Activated CD8-positive, alpha-beta T cell treated with anti-CD3 and anti-CD28 coated beads for 36 hours (primary cell): ENCODE results near the gene BEST1. TPM values are rescaled to one million over a fixed set of nuclear protein-coding genes. Genes with fewer than 3 reads are reported as not detected.

ENCODE experiments used
- ATAC-seq: fragments of 200-7000 bp; cut with Tn5 transposase; one replicate; pipeline ENCODE4 v1.10.0; 2021; ENCODE audit warnings: mild to moderate bottlenecking, moderate library complexity
- CTCF ChIA-PET: fragments of 350-600 bp; sonication (Branson Sonifier 250); formaldehyde crosslinking; loops from one replicate; lab custom pipeline; 2021; ENCODE audit warnings: antibody characterized with exemption; lab: Charles Lee
- POLR2A ChIA-PET: fragments of 350-600 bp; sonication (Branson Sonifier 250); formaldehyde crosslinking; loops from one replicate; lab custom pipeline; 2021; ENCODE audit warnings: antibody characterized with exemption; lab: Charles Lee
- DNase-seq: peaks from one replicate; pipeline ENCODE4 v3.0.0-alpha.2; 2020
- H3K27ac Mint-ChIP-seq: one replicate; pipeline ENCODE4 v1.8.0; 2021; ENCODE audit warnings: mild to moderate bottlenecking, mixed read lengths
- H3K27me3 Mint-ChIP-seq: one replicate; pipeline ENCODE4 v1.8.0; 2021; ENCODE audit warnings: mixed read lengths
- H3K36me3 Mint-ChIP-seq: one replicate; pipeline ENCODE4 v1.8.0; 2021; ENCODE audit warnings: low read depth, mixed read lengths
- H3K4me1 Mint-ChIP-seq: one replicate; pipeline ENCODE4 v1.8.0; 2021; ENCODE audit warnings: low read depth, mixed read lengths
- H3K4me3 Mint-ChIP-seq: one replicate; pipeline ENCODE4 v1.8.0; 2021; ENCODE audit warnings: mild to moderate bottlenecking, moderate library complexity, mixed read lengths
- H3K9me3 Mint-ChIP-seq: one replicate; pipeline ENCODE4 v1.8.0; 2021; ENCODE audit warnings: mixed read lengths
- intact Hi-C: fragments of 100-400 bp; cut with micrococcal nuclease; formaldehyde crosslinking; loops from one replicate; pipeline ENCODE4 v1.10.0; 2022
- total RNA-seq, 2 experiments: library from RNA; stranded (reverse); gene quantifications; one replicate each; pipeline ENCODE4 v1.2.3, GENCODE V29; 2021
- TF ChIP-seq, protein P1 (sequence below): fragments of 200-600 bp; IDR thresholded peaks from one replicate; pipeline ENCODE4 v1.8.0; 2022; ENCODE audit warnings: antibody characterized with exemption, mild to moderate bottlenecking

BEST1 gene
- total RNA-seq, 2 experiments from 2014 or later: 0.61 to 0.83 TPM

DNA sequence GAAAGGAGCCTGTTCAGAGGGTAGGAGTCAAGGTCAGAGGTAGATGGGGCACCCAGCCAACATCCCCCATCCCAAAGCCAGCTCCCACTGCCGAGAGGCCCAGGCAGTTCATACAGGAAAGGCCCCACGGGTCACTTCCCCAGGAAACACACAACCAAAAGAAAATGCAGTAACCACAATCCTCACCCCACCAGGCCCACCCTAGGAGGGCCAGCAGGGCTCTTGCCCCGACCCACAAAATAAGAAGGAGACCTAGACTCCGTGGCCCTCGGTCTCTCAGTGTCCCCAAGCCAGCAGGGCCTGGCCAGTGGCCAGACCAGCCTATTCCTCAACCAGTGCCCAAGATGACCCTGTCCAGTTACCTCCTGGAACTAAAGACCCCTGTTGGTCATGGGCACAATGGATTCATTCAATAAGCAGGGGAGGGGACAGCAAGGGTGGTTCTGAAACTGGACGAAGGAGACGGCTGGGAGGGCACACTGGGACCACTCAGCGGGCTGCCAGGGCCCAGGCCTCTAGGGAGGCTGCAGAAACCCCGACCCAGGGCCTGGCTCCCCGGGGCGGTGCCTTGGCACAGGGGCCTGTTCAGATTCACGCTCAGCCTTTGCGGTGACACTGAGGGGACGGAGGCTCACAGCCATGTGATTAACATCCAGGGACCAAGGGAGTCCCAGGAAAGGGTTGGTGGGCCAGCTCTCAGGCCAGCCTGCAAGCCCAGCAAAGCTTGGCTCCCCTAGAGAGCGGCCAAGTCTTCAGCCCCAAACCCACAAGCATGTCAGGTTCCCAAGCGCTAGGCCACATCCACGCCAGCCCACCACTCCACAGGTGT is 38.2 kb upstream of the BEST1 start:
- no peak overlapping the region for H3K4me3 Mint-ChIP-seq
- no peaks in the 10 kb centered on the region for H3K4me1 Mint-ChIP-seq
- CTCF ChIA-PET: interaction anchor here (2.0 kb wide), 1 partner anchor 170 kb away, joined by 8 read pairs; no protein-coding TSS in a partner anchor
- ATAC-seq: no peak
- DNase-seq: no peak
- TF ChIP-seq, protein P1, sequence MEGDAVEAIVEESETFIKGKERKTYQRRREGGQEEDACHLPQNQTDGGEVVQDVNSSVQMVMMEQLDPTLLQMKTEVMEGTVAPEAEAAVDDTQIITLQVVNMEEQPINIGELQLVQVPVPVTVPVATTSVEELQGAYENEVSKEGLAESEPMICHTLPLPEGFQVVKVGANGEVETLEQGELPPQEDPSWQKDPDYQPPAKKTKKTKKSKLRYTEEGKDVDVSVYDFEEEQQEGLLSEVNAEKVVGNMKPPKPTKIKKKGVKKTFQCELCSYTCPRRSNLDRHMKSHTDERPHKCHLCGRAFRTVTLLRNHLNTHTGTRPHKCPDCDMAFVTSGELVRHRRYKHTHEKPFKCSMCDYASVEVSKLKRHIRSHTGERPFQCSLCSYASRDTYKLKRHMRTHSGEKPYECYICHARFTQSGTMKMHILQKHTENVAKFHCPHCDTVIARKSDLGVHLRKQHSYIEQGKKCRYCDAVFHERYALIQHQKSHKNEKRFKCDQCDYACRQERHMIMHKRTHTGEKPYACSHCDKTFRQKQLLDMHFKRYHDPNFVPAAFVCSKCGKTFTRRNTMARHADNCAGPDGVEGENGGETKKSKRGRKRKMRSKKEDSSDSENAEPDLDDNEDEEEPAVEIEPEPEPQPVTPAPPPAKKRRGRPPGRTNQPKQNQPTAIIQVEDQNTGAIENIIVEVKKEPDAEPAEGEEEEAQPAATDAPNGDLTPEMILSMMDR: no peak
- H3K27ac Mint-ChIP-seq: no peak overlapping the region
- no peaks in the 10 kb centered on the region for H3K9me3 Mint-ChIP-seq
- H3K36me3 Mint-ChIP-seq: no peaks in the 10 kb centered on the region
- intact Hi-C loops: no loop called here
- POLR2A ChIA-PET: no interaction called here
- H3K27me3 Mint-ChIP-seq: peaks cover 18% of the 10 kb centered on the region

DNA sequence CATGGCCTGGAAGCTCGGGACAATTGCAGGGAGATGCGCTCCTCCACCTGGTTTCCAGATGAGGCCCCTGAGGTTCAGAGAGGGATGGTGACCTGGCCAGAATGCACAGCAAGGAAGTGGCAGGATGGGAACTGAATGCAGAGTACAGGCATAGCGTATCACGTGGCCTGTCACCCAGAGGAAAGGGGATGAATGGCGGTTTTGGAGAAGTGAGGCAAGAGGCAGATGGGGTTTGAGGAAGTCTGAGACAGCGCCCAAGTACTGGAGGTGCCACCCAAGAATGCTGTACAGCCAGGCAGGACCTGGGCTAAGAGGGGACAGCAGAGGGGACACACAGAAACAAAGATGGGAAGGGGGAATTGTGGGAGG is 37.6 kb upstream of the BEST1 start:
- Mint-ChIP-seq H3K4me1 (peaks cover under 1% of the 10 kb centered on the region), H3K27ac (no peak overlapping the region), H3K27me3 (peaks cover 19% of the 10 kb centered on the region), H3K4me3 (no peak overlapping the region), H3K36me3 (no peaks in the 10 kb centered on the region), H3K9me3 (no peaks in the 10 kb centered on the region)
- TF ChIP-seq, protein P1: no peak
- no peak for ATAC-seq
- POLR2A ChIA-PET: no interaction called here
- no peak for DNase-seq
- intact Hi-C loops: no loop called here
- CTCF ChIA-PET: interaction anchor here (1.0 to 3.1 kb wide), 3 partner anchors 8 to 170 kb away, joined by 3 to 18 read pairs (median 8); no protein-coding TSS in a partner anchor

GRCh38 chr11:61912991-61913698 is 37.0 kb upstream of the BEST1 start:
- ATAC-seq (no peak), DNase-seq (no peak)
- ChIA-PET POLR2A (no interaction called here), CTCF (interaction anchor here (1.0 to 3.1 kb wide), 3 partner anchors 9 to 169 kb away, joined by 3 to 18 read pairs (median 8); no protein-coding TSS in a partner anchor)
- H3K9me3 Mint-ChIP-seq: no peaks in the 10 kb centered on the region
- H3K27me3 Mint-ChIP-seq: peaks cover 25% of the 10 kb centered on the region
- no peaks in the 10 kb centered on the region for H3K36me3 Mint-ChIP-seq
- no peak overlapping the region for H3K4me3 Mint-ChIP-seq
- TF ChIP-seq, protein P1: no peak
- H3K27ac Mint-ChIP-seq: no peak overlapping the region
- intact Hi-C loops: no loop called here
- peaks cover 4% of the 10 kb centered on the region for H3K4me1 Mint-ChIP-seq

DNA sequence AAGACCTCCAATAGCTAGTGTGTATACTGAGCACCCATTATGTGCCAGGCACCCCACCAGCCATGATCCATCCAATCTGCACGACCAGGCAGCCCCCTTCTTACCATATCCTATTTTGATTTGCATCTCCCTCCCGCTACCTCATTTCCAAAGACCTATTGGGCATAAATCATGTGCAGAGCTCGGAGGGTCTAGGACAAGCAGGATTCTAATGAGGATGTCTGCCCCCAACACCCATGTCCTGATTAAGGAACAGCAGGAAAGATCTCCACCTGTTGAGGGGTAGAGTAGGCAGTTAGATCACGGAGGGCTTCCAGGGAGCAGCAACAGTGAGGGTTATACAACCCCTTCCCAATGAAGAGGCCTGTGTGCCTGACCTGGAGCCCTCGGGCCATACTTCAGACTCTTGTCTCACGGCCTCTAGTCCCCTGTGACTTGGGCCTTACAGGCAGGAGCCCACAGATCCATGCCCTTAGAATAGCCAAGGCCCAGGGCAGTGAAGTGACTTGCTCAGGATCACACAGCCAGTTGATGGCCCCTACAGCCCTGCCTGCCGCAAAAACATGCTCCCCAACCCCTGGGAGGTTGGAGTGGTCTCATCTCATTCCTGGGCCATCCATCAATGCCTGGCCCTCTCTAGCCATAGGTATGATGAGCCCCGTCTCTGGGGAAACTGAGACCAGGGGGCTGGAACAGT is 36.3 kb upstream of the BEST1 start:
- TF ChIP-seq, protein P1: no peak
- Mint-ChIP-seq H3K36me3 (no peaks in the 10 kb centered on the region), H3K4me3 (no peak overlapping the region), H3K27ac (no peak overlapping the region), H3K27me3 (peaks cover 32% of the 10 kb centered on the region), H3K9me3 (no peaks in the 10 kb centered on the region), H3K4me1 (peaks cover 4% of the 10 kb centered on the region)
- no peak for DNase-seq
- CTCF ChIA-PET: interaction anchor here (1.0 to 3.1 kb wide), 5 partner anchors 9 to 194 kb away, joined by 3 to 18 read pairs (median 8); no protein-coding TSS in a partner anchor
- no peak for ATAC-seq
- POLR2A ChIA-PET: no interaction called here
- intact Hi-C loops: no loop called here
